GM13977 (cell line): Measurements from ENCODE around the gene SCAF8.

Experiments
- DNase-seq: peaks from one replicate; pipeline ENCODE4 v3.0.0; 2012; ENCODE audit warnings: low spot score
- in situ Hi-C: fragments of 300-500 bp; cut with MboI; formaldehyde crosslinking; loops from one replicate; pipeline ENCODE4 v1.12.0; 2022; ENCODE audit warnings: low sequenced_read_pairs, low pct_unique_long_range_greater_than_20kb, mixed read lengths, inconsistent platforms; ENCODE audit not compliant: unreplicated experiment
- TF ChIP-seq, protein P1 (sequence below): IDR thresholded peaks from 2 replicates; pipeline ENCODE4 v1.5.1; 2012; ENCODE audit warnings: mild to moderate bottlenecking, control low read depth; ENCODE audit not compliant: insufficient read depth; ENCODE audit errors: extremely low read depth, missing control alignments

Gene SCAF8

DNA sequence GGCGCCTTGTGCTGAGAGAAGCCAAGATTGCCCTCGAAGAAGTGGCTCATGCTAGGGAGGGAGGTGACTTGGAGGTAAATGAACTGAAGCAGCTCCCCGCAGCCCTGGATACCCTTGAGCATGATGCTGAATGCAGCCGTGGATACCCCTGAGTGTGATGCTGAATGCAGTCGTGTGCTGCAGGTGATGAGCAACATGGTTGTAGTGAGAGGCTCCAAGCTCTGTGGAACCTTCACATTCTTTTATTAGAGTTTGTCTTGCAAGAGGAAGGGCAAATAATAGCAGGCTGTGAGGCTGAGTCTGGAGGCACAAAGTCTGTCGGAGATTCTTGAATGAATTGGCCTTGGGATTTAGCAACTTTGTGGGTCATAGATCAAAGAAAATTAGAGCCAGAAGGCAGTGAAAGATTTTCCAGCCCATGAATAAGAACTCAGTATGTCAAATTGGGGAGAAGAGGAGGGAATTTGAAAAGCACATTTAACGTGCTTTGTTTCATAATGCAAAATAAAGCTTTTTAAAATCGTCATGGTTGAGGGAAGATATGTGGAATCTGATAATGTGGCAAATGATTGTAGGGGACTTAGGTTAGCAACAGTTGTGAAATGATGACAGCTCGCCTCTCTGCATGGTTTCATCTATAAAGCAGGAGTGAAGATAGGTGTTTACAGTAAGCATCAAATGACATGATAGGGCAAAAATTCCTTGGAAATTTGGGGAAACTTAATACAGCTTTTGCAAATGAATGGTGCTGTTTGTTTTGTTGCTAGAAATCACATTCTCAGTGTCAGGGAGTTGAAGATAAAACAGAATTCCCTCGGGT lies 141.8 kb downstream of the SCAF8 start:
- TF ChIP-seq, protein P1, sequence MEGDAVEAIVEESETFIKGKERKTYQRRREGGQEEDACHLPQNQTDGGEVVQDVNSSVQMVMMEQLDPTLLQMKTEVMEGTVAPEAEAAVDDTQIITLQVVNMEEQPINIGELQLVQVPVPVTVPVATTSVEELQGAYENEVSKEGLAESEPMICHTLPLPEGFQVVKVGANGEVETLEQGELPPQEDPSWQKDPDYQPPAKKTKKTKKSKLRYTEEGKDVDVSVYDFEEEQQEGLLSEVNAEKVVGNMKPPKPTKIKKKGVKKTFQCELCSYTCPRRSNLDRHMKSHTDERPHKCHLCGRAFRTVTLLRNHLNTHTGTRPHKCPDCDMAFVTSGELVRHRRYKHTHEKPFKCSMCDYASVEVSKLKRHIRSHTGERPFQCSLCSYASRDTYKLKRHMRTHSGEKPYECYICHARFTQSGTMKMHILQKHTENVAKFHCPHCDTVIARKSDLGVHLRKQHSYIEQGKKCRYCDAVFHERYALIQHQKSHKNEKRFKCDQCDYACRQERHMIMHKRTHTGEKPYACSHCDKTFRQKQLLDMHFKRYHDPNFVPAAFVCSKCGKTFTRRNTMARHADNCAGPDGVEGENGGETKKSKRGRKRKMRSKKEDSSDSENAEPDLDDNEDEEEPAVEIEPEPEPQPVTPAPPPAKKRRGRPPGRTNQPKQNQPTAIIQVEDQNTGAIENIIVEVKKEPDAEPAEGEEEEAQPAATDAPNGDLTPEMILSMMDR = no peak
- in situ Hi-C loops = no loop called here
- DNase-seq = no peak

DNA sequence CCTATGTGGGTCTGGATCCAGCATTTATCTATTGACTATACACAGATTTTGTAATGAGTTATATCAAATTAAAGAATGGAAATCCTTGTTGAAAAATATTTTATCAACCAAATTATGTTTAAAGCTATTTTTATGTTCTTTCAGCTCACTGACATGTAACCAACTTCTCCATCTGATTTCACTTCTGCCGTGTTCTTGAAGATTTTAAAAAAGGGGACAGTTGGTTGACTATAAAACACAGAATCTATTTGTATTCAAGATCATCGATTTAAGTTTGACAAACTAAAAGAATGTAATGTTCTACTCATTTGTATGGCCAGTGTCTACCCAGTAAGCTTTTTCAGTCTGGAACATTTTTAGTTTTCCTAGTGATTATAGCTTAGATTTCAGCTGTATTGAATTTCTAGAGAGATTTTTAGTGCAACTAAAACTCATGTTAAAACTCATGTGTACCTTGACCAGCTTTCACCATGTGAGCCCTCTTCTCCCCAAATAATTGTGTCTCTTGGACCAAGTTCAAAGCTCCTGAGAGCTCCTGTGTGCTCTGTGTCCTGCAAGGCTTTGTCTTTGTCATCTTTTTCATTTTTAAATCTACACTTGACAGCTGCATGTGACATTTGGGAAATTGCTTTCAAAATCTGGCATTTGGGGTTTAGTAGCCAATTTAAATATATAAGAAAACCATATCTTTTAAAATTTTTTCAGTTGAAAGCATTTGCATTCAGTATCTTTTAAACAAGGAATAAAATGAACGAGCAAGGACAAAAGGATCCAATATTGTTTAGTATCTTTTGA lies 143.5 kb downstream of the SCAF8 start:
- in situ Hi-C loops = no loop called here
- no peak for DNase-seq
- TF ChIP-seq, protein P1 = no peak

DNA sequence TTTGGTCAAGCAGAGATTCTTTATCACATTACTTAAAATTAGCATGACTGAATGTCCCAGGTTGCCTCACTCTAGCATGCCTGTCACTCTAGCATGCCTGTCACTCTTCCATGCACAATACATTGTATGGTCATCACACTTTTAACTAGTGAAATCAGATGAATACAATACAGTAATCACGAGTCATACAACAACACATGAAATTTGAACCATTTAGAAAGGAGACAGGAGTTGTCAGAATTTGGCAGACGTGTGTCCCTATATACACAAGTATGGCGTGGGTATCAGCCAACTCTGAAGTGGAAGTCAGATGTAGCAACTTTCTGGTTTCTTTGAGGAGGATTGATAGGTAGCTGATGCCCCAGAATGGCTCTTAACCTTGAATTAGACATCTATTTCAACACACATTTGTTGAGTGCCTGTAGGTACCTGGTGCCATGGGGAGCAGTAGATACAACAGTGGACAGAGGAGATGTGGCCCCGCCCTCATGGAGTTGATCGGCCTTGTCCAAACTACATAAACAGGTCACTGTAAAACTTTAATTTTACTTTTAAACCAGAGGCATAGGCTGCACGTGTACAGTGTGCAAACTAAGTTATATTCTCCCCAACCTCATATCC lies 145.8 kb downstream of the SCAF8 start:
- in situ Hi-C loops = no loop called here
- TF ChIP-seq, protein P1 = no peak
- DNase-seq = no peak

DNA sequence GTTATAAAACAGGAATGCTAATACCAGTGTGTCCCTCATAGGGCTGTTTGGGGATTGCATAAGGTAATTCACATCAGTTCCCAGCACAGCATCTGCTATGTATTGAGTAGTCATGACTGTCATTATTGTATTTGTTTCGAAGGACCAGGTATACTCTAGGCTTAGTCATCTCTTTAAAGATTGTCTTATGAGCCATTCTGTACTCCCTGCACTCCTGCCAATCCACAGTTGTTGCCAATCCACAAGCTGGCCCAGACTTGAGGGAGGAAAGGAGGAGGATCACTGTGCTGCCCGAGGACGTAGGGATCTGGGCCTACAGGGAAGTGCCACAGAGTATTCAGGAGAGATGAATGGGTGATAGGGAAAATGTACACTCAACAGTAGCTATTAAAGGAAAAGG lies 148.9 kb downstream of the SCAF8 start:
- TF ChIP-seq, protein P1 = no peak
- in situ Hi-C loops = no loop called here
- DNase-seq = no peak
